Ovary (tissue), 9 donors: ENCODE results near the gene MOV10. TPM values are rescaled to one million over a fixed set of nuclear protein-coding genes. Genes with fewer than 3 reads are reported as not detected.
"Not testable (repeated sequence)": the region's sequence is repeated elsewhere in the genome, so short reads cannot be mapped to it uniquely, and the experiment has no call there.

Source experiments
- DNase-seq, 5 donors: peaks; one replicate each; pipeline ENCODE4 v3.0.0-alpha.2; 2019 to 2020
- H3K27ac ChIP-seq, 2 donors: fragments of 200-600 bp; one replicate each; pipeline versions ENCODE4 v1.5.1 to v1.8.0; 2019 to 2022
- H3K27me3 ChIP-seq: fragments of 200-600 bp; one replicate; pipeline ENCODE4 v1.8.0; 2022
- H3K36me3 ChIP-seq: fragments of 200-600 bp; sonication (generic); one replicate; pipeline ENCODE4 v1.5.1; 2019
- H3K4me1 ChIP-seq: one replicate; pipeline ENCODE4 v1.8.1; 2013; ENCODE audit warnings: mild to moderate bottlenecking, moderate library complexity; ENCODE audit not compliant: insufficient read depth
- H3K4me3 ChIP-seq: fragments of 200-600 bp; sonication (generic); one replicate; pipeline ENCODE4 v1.5.1; 2017
- H3K9me3 ChIP-seq, 2 donors: fragments of 200-600 bp in 1 of 2; sonication (generic) in 1 of 2; one replicate each; pipeline versions ENCODE4 v1.5.1 to v1.8.1; 2013 to 2019; ENCODE audit warnings: mild to moderate bottlenecking in 1 of 2, moderate library complexity in 1 of 2
- CTCF ChIP-seq, 3 donors: fragments of 450-650 bp in 2 of 3; fragments of 200-600 bp in 1 of 3; IDR thresholded peaks; one replicate each; pipeline versions ENCODE4 v1.5.1 to v1.8.0; 2016 to 2022; ENCODE audit warnings: antibody characterized with exemption in 3 of 3, mild to moderate bottlenecking in 1 of 3
- EP300 ChIP-seq: sonication (generic); formaldehyde crosslinking; IDR thresholded peaks from one replicate; pipeline ENCODE4 v1.6.1; 2017; ENCODE audit warnings: antibody characterized with exemption
- POLR2A ChIP-seq: fragments of 450-650 bp; IDR thresholded peaks from one replicate; pipeline ENCODE4 v1.6.1; 2017; ENCODE audit warnings: antibody characterized with exemption, mild to moderate bottlenecking, moderate library complexity
- WGBS, 3 donors: extraction: QIAGEN DNeasy Blood & Tissue Kit in 1 of 3; methylation state at CpG; one replicate each; pipeline versions ENCODE4 v1.1.5 to v1.1.7; 2013 to 2017; 5-methylcytosine and 5-hydroxymethylcytosine counted together
- intact Hi-C, 4 donors: fragments of 100-400 bp; cut with DNase I; formaldehyde crosslinking; loops; one replicate each; pipeline versions ENCODE4 v1.11.0 to v1.15.1; 2022 to 2023
- polyA plus RNA-seq, 2 donors: library from polyadenylated mRNA; stranded (reverse); fragments of 200-250 nt in 1 of 2; fragments of 350-450 nt in 1 of 2; fragmentation: Illumina TruSeq in 1 of 2; extraction: RNeasy Lipid Tissue Mini Kit (QIAGEN cat#74804) in 1 of 2; gene quantifications; one replicate each; pipeline ENCODE4 v1.2.3, GENCODE V29; 2013 to 2014
- total RNA-seq, 7 donors: library from RNA; depleted of rRNA in 2 of 7; stranded (reverse); fragments of >200 nt in 2 of 7; fragmentation: NEBNext Ultra II Directional in 3 of 7; extraction: Animal tissue kit (Norgen Biotek cat#: 25700) in 3 of 7; gene quantifications; one replicate each; pipeline versions ENCODE4 v1.1.0 to v1.2.4, GENCODE V29; 2016 to 2023
- donor health status: DM: no; HTN: no; CAD: no; lungs with moderate emphysema.
- donor health status: DM: no; HTN: no; CAD: no.
- donor health status: Bipolar disorder and iron deficiency.
- donor health status: DM: yes; HTN: yes; CAD: no.
- donor health status: DM: no; HTN: no; CAD: no.
- donor health status: DM: yes; HTN: yes; CAD: no.

Gene MOV10
- total and polyA plus RNA-seq, 9 donors = 31.7 to 66.3 (median 50.2) TPM

- intact Hi-C loops = no loop called here
- Histone ChIP-seq H3K27me3 (no peaks in the 10 kb centered on the region), H3K4me3 (no peak overlapping the region), H3K36me3 (no peaks in the 10 kb centered on the region), H3K27ac (no peak overlapping the region), H3K4me1 (peaks cover 5% of the 10 kb centered on the region), H3K9me3 (no peaks in the 10 kb centered on the region)
- DNase-seq = no peak
- no peak for TF ChIP-seq EP300
- TF ChIP-seq POLR2A = no peak
- TF ChIP-seq CTCF (IDR thresholded peaks at IDR 0.05) = no peak
- 65 to 76% (median 74%) methylated on average over 2 of the region's 2 CpGs for WGBS, 3 donors
Observed at GRCh38 chr1:112636056-112636455, 38.4 kb upstream of the MOV10 start.

- DNase-seq = no peak
- intact Hi-C loops = no loop called here
Observed at GRCh38 chr1:112636597-112637253, 37.7 kb upstream of the MOV10 start.

GRCh38 chr1:112637254-112638109 is 37.0 kb upstream of the MOV10 start:
- TF ChIP-seq POLR2A = no peak
- no peak for TF ChIP-seq EP300
- TF ChIP-seq CTCF (IDR thresholded peaks at IDR 0.05) = no peak
- intact Hi-C loops = no loop called here
- Histone ChIP-seq H3K9me3 (no peaks in the 10 kb centered on the region), H3K4me1 (peaks cover 3% of the 10 kb centered on the region), H3K27me3 (no peaks in the 10 kb centered on the region), H3K4me3 (no peak overlapping the region), H3K27ac (no peak overlapping the region), H3K36me3 (no peaks in the 10 kb centered on the region)
- DNase-seq = no peak
- WGBS, 3 donors = 64 to 83% (median 65%) methylated on average over 4 of the region's 4 CpGs

More at GRCh38 chr1:112636597-112637253, 37.7 kb upstream of the MOV10 start:
- Histone ChIP-seq H3K27me3 (no peaks in the 10 kb centered on the region), H3K36me3 (no peaks in the 10 kb centered on the region), H3K4me1 (peaks cover 5% of the 10 kb centered on the region), H3K27ac (no peak overlapping the region), H3K4me3 (no peak overlapping the region), H3K9me3 (no peaks in the 10 kb centered on the region)
- no peak for TF ChIP-seq POLR2A
- no peak for TF ChIP-seq CTCF (IDR thresholded peaks at IDR 0.05)
- no peak for TF ChIP-seq EP300

GRCh38 chr1:112638110-112638428 is 36.4 kb upstream of the MOV10 start:
- Histone ChIP-seq H3K27me3 (no peaks in the 10 kb centered on the region), H3K4me1 (peaks cover 3% of the 10 kb centered on the region), H3K4me3 (no peak overlapping the region), H3K36me3 (no peaks in the 10 kb centered on the region), H3K9me3 (no peaks in the 10 kb centered on the region), H3K27ac (no peak overlapping the region)
- intact Hi-C loops = no loop called here
- TF ChIP-seq EP300 (no peak), CTCF (IDR thresholded peaks at IDR 0.05) (no peak), POLR2A (no peak)
- no peak for DNase-seq
- 94 to 100% (median 100%) methylated on average over 1 of the region's 1 CpG for WGBS, 3 donors

- intact Hi-C loops, H3K9me3 ChIP-seq, H3K36me3 ChIP-seq, DNase-seq, H3K27ac ChIP-seq, H3K4me1 ChIP-seq, H3K4me3 ChIP-seq, H3K27me3 ChIP-seq: not testable (repeated sequence)
- WGBS, 3 donors = 89 to 94% (median 93%) methylated on average over 13 to 23 of the region's 23 CpGs
Observed at GRCh38 chr1:112640437-112640836, 34.0 kb upstream of the MOV10 start.
